ENCODE measurements around the gene CHTOP. TPM values are rescaled to one million over a fixed set of nuclear protein-coding genes. Genes with fewer than 3 reads are reported as not detected.
"Not testable (repeated sequence)": the region's sequence is repeated elsewhere in the genome, so short reads cannot be mapped to it uniquely, and the experiment has no call there.

Gene CHTOP
- total RNA-seq, 1 donor from 2014 or later = 59.3 TPM

DNA sequence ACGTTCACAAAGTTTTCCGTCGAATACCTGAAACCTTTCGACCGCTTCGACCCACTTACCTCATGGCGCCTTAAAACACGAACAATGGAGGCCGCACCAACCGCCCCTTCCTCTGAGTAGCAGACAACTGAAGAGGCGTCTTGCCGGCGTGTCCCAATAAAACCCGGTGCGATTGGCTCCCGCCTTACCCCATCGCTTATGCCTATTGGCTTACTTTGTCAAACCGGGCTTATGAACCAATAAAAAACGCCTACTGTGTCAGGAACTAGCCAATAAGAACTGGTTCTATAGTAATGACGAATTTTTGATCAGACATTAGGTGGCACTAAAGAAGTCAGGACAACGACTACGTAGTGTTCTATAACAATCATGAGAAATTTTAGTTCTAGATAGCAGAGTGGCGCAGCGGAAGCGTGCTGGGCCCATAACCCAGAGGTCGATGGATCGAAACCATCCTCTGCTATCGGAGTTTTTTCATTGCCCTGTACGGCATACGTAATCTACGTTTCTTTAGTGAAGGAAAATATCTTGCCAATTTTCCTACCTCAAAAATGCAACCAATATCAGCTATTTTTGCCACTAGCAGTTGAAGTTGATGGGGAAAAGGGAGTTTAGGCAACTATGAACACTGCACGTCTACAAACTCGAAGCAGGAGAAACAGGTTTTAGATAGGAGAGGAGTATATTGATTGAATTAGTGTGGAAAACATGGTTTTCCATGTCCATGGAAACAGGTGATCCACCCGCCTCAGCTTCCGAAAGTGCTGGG, 37.2 kb downstream of the CHTOP start, which contains the start of gene ILF2:
Gene ILF2 (minus strand): TSS at position 135 of the 769 bp plus-strand sequence. CDS start 71 bp downstream, at position 64.
- H3K4me1 Mint-ChIP-seq (ENCODE audit: unreplicated experiment) = peaks cover 18% of the 10 kb centered on the region
- TF ChIP-seq, protein P1, sequence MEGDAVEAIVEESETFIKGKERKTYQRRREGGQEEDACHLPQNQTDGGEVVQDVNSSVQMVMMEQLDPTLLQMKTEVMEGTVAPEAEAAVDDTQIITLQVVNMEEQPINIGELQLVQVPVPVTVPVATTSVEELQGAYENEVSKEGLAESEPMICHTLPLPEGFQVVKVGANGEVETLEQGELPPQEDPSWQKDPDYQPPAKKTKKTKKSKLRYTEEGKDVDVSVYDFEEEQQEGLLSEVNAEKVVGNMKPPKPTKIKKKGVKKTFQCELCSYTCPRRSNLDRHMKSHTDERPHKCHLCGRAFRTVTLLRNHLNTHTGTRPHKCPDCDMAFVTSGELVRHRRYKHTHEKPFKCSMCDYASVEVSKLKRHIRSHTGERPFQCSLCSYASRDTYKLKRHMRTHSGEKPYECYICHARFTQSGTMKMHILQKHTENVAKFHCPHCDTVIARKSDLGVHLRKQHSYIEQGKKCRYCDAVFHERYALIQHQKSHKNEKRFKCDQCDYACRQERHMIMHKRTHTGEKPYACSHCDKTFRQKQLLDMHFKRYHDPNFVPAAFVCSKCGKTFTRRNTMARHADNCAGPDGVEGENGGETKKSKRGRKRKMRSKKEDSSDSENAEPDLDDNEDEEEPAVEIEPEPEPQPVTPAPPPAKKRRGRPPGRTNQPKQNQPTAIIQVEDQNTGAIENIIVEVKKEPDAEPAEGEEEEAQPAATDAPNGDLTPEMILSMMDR (IDR thresholded peaks at IDR 0.05; ENCODE audit: unreplicated experiment) = no peak
- no peak within 1 kb of the TSS for H3K27ac Mint-ChIP-seq (ENCODE audit: unreplicated experiment)
- peak; percentile 93 for DNase-seq (ENCODE audit: low spot score)
- H3K27me3 Mint-ChIP-seq (ENCODE audit: unreplicated experiment) = peaks cover 8% of the 10 kb centered on the region
- no peaks in the 10 kb centered on the region for H3K9me3 Mint-ChIP-seq (ENCODE audit: unreplicated experiment)
- H3K36me3 Mint-ChIP-seq (ENCODE audit: low read depth, unreplicated experiment) = peaks cover 24% of the 10 kb centered on the region
- no peak within 1 kb of the TSS for H3K4me3 Mint-ChIP-seq (ENCODE audit: unreplicated experiment)

DNA sequence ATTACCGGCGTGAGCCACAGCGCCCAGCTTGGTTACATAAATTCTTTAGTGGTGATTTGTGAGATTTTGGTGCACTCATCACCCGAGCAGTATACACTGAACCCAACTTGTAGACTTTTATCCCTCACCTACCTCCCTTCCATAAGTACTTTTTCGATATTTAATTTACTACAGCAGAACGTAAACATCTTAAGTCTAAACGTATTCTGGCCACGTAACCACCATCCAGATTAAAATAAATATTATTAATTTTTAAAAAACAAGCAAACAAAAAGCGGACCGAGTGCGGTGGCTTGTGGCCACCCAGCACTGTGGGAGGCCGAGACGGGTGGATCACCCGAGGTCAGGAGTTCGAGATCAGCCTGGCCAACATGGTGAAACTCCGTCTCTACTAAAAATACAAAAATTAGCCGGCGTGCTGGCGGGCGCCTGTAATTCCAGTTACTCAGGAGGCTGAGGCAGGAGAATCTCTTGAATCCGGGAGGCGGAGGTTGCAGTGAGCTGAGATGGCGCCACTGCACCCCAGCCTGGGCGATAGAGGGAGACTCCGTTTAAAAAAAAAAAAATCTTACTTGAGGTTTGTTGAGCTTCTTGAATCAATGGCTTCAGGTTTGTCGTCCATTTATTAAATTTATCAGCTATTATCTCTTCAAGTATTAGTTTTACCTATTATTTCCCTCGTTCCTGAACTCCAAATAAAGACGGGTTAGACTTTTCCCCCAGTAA, 37.9 kb downstream of the CHTOP start:
- H3K27ac Mint-ChIP-seq (ENCODE audit: unreplicated experiment); H3K9me3 Mint-ChIP-seq (ENCODE audit: unreplicated experiment); H3K4me3 Mint-ChIP-seq (ENCODE audit: unreplicated experiment); H3K27me3 Mint-ChIP-seq (ENCODE audit: unreplicated experiment): not testable (repeated sequence)
- DNase-seq (ENCODE audit: low spot score) = peak; percentile 29
- H3K36me3 Mint-ChIP-seq (ENCODE audit: low read depth, unreplicated experiment) = peaks cover 24% of the 10 kb centered on the region
- H3K4me1 Mint-ChIP-seq (ENCODE audit: unreplicated experiment) = peaks cover 18% of the 10 kb centered on the region

DNA sequence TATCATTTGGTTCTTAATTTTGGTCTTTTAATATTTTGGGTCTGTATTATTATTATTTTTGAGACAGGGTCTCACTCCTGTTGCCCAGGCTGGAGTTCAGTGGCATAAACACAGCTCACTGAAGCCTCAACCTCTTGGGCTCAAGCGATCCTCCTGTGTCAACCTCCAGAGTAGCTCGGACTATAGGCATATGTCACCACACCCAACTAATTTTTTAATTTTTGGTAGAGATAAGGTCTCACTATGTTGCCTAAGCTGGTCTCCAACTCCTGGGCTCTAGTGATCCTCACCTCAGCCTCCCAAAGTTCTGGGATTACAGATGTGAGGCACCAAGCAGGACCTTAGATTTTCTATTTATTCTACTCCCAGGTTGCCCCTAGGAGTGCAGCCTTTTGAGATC, 39.6 kb downstream of the CHTOP start:
- no peak overlapping the region for H3K27ac Mint-ChIP-seq (ENCODE audit: unreplicated experiment)
- H3K27me3 Mint-ChIP-seq (ENCODE audit: unreplicated experiment) = peaks cover 10% of the 10 kb centered on the region
- TF ChIP-seq, protein P1 (IDR thresholded peaks at IDR 0.05; ENCODE audit: unreplicated experiment) = no peak
- H3K4me1 Mint-ChIP-seq (ENCODE audit: unreplicated experiment) = peaks cover 23% of the 10 kb centered on the region
- DNase-seq (ENCODE audit: low spot score) = no peak
- H3K36me3 Mint-ChIP-seq (ENCODE audit: low read depth, unreplicated experiment) = peaks cover 13% of the 10 kb centered on the region
- H3K4me3 Mint-ChIP-seq (ENCODE audit: unreplicated experiment) = no peak overlapping the region
- no peaks in the 10 kb centered on the region for H3K9me3 Mint-ChIP-seq (ENCODE audit: unreplicated experiment)

DNA sequence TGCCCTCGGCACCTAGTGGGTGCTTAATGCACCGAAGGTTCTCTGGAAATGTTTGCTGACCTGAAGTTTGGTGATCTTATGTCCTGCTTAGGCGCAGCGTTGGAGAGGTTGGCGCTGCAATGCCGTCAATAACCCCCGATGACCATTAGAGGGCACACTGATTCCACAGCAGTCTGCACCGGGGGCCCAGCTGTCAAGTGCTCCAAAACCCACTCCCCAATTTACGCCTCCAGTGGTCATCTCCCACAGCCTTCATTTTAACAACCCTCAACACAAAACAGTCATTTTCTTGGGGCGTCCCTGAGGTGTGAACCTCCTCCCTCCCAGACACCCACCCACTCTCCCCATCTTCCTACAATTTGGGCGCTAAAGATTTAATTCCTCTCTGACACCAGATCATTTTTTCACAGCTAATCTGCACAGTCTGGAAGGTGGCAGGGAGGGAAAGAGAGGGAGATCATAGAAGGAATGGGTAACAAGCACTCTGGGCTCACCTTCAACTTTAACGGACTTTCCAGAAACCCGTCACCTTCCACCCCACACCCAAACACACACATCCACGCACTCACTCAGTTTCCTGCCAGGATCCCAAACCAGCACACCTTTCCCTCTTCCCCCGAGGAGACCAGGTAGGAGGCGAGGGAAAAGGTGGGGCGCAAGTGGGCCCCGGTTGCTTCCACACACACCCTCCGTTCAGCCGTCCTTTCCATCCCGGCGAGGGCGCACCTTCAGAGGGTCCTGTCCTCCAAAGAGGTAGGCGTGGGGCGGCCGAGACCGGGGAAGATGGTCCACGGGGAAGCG, 44.1 kb downstream of the CHTOP start:
- H3K36me3 Mint-ChIP-seq (ENCODE audit: low read depth, unreplicated experiment) = peaks cover 19% of the 10 kb centered on the region
- no peaks in the 10 kb centered on the region for H3K9me3 Mint-ChIP-seq (ENCODE audit: unreplicated experiment)
- peaks cover 32% of the 10 kb centered on the region for H3K4me1 Mint-ChIP-seq (ENCODE audit: unreplicated experiment)
- peak; percentile 74 for DNase-seq (ENCODE audit: low spot score)
- peak overlapping the region; percentile 92 for H3K4me3 Mint-ChIP-seq (ENCODE audit: unreplicated experiment)
- peaks cover 6% of the 10 kb centered on the region for H3K27me3 Mint-ChIP-seq (ENCODE audit: unreplicated experiment)
- TF ChIP-seq, protein P1 (IDR thresholded peaks at IDR 0.05; ENCODE audit: unreplicated experiment) = peak; percentile 75
- H3K27ac Mint-ChIP-seq (ENCODE audit: unreplicated experiment) = peak overlapping the region; percentile 16
